ENCODE data around the gene C14orf132. TPM values are rescaled to one million over a fixed set of nuclear protein-coding genes. Genes with fewer than 3 reads are reported as not detected.

Gene C14orf132
- total and polyA plus RNA-seq, 10 of the 15 experiments (the other 5 are each of a cell fraction or from before 2014, with no cell fraction given): under 0.01 to 1.2 (median 0.03) TPM; not detected in 2

DNA sequence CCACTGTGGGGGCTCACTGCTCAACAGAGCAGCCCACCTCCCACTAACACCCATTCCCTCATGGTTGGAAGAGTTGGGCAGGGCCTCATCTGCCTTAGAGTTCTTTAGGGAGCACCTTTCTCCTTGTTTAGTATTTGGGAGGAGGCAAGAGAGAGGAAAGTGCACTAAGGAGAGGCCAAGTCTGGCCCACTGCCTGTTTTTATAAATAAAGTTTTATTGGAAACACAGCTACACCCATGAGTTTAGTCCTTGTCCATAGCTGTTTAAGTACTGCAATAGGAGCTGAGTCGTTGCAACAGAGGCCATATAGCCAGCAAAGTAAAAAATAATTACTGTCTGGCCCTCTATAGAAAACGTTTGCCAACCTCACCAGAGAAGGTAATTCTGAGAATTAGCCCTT lies 63.9 kb downstream of the C14orf132 start (continued):
- TF ChIP-seq, protein P1, sequence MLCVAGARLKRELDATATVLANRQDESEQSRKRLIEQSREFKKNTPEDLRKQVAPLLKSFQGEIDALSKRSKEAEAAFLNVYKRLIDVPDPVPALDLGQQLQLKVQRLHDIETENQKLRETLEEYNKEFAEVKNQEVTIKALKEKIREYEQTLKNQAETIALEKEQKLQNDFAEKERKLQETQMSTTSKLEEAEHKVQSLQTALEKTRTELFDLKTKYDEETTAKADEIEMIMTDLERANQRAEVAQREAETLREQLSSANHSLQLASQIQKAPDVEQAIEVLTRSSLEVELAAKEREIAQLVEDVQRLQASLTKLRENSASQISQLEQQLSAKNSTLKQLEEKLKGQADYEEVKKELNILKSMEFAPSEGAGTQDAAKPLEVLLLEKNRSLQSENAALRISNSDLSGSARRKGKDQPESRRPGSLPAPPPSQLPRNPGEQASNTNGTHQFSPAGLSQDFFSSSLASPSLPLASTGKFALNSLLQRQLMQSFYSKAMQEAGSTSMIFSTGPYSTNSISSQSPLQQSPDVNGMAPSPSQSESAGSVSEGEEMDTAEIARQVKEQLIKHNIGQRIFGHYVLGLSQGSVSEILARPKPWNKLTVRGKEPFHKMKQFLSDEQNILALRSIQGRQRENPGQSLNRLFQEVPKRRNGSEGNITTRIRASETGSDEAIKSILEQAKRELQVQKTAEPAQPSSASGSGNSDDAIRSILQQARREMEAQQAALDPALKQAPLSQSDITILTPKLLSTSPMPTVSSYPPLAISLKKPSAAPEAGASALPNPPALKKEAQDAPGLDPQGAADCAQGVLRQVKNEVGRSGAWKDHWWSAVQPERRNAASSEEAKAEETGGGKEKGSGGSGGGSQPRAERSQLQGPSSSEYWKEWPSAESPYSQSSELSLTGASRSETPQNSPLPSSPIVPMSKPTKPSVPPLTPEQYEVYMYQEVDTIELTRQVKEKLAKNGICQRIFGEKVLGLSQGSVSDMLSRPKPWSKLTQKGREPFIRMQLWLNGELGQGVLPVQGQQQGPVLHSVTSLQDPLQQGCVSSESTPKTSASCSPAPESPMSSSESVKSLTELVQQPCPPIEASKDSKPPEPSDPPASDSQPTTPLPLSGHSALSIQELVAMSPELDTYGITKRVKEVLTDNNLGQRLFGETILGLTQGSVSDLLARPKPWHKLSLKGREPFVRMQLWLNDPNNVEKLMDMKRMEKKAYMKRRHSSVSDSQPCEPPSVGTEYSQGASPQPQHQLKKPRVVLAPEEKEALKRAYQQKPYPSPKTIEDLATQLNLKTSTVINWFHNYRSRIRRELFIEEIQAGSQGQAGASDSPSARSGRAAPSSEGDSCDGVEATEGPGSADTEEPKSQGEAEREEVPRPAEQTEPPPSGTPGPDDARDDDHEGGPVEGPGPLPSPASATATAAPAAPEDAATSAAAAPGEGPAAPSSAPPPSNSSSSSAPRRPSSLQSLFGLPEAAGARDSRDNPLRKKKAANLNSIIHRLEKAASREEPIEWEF (IDR thresholded peaks at IDR 0.05; ENCODE audit: insufficient replicate concordance, low read depth, low read length): no peak
- TF ChIP-seq, protein P2, sequence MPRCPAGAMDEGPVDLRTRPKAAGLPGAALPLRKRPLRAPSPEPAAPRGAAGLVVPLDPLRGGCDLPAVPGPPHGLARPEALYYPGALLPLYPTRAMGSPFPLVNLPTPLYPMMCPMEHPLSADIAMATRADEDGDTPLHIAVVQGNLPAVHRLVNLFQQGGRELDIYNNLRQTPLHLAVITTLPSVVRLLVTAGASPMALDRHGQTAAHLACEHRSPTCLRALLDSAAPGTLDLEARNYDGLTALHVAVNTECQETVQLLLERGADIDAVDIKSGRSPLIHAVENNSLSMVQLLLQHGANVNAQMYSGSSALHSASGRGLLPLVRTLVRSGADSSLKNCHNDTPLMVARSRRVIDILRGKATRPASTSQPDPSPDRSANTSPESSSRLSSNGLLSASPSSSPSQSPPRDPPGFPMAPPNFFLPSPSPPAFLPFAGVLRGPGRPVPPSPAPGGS (IDR thresholded peaks at IDR 0.05; ENCODE audit: borderline replicate concordance, insufficient read depth, low read depth, low read length, poor library complexity, severe bottlenecking): no peak

DNA sequence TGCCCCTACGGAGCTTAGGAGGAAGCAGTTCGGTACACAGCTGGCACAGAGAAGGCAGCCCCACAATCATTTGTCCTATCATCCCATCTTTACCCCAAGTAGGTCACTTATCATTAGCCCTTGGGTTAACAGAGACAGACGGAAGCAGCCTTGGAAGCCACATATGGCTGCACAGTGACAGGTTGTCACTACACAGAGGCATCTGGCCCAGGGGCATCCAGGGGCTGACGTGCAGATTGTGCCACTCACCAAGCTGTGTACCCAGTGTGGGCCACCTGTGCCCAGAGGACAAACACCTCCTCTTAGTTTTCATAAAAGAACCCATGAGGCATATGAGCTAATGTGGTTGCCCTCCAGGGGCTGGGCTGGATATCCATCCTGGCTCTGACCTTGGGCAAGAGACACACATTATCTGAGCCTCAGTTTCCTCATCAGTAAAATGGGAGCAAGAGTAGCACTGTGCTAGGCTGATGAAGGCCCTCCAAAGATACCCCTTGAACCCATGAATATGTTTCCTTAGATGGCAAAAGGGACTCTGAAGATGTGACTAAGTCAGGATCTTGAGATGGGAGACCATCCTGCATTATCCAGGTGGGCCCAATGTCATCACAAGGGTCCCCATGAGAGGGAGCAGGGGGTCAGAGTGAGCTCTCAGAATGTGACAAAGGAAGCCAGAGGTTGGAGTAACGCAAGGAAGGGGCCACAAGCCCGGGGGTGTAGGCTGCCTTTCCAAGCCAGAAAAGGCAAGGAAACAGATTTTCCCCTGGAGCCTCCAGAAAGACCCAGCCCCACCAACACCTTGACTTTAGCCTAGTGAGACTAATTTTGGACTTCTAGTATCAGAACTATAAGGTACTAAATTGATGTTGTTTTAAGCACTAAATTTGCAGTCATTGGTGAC lies 64.6 kb downstream of the C14orf132 start:
- Histone ChIP-seq H2AFZ (ENCODE audit: control insufficient read depth, low read depth, low read length) (no peak overlapping the region), H3K27me3 (replicated peaks in 1 of 2; ENCODE audit: control insufficient read depth in 2 of 2, insufficient read depth in 2 of 2, low read length in 1 of 2) (no peaks in the 10 kb centered on the region), H3K79me2 (ENCODE audit: control insufficient read depth, insufficient read depth, low read length) (no peaks in the 10 kb centered on the region), H3K4me1 (ENCODE audit: control insufficient read depth, insufficient read depth, low read length) (no peaks in the 10 kb centered on the region), H3K36me3 (ENCODE audit: control insufficient read depth in 2 of 2, insufficient read depth in 2 of 2, low read length in 1 of 2) (no peaks in the 10 kb centered on the region), H4K20me1 (ENCODE audit: control insufficient read depth, insufficient read depth) (no peaks in the 10 kb centered on the region), H3K4me3 (no peak overlapping the region), H3K4me2 (ENCODE audit: control insufficient read depth, insufficient read depth) (no peak overlapping the region), H3K9ac (ENCODE audit: control insufficient read depth, insufficient read depth, low read length) (no peak overlapping the region), H3K27ac (ENCODE audit: control insufficient read depth, insufficient read depth) (no peak overlapping the region), H3K9me3 (replicated peaks; ENCODE audit: control insufficient read depth, insufficient read depth, low read length) (no peaks in the 10 kb centered on the region)
- ChIA-PET SMC1A (ENCODE audit: uncharacterized antibody, unreplicated experiment) (interaction anchor here (0.6 to 4.4 kb wide), 2 partner anchors 49 to 172 kb away, joined by 3 to 29 read pairs; no protein-coding TSS in a partner anchor), CTCF (interaction anchor here (0.6 to 5.7 kb wide), 2 partner anchors 48 to 171 kb away, joined by 3 to 71 read pairs; no protein-coding TSS in a partner anchor), POLR2A (no interaction called here), RAD21 (ENCODE audit: unreplicated experiment) (no interaction called here)
- TF ChIP-seq STAT1 (conservative IDR thresholded peaks at IDR 0.05): no peak
- 42% methylated on average over 6 of the region's 6 CpGs for WGBS (ENCODE audit: insufficient coverage, insufficient replicate concordance, low lambda C conversion rate, missing lambda C conversion rate)
- ATAC-seq (no peak), DNase-seq (ENCODE audit: low read depth, low spot score) (no peak), FAIRE-seq (no peak)
- intact Hi-C loops (cut with micrococcal nuclease; ENCODE audit: unreplicated experiment): no loop called here
- no TSS peak for BruUV-seq (replicated peaks)
- in situ Hi-C loops (cut with MboI): no loop called here
